Measurements from ENCODE around the gene KAT8.
"Not testable (repeated sequence)": the region's sequence is repeated elsewhere in the genome, so short reads cannot be mapped to it uniquely, and the experiment has no call there.

KAT8 gene

DNA sequence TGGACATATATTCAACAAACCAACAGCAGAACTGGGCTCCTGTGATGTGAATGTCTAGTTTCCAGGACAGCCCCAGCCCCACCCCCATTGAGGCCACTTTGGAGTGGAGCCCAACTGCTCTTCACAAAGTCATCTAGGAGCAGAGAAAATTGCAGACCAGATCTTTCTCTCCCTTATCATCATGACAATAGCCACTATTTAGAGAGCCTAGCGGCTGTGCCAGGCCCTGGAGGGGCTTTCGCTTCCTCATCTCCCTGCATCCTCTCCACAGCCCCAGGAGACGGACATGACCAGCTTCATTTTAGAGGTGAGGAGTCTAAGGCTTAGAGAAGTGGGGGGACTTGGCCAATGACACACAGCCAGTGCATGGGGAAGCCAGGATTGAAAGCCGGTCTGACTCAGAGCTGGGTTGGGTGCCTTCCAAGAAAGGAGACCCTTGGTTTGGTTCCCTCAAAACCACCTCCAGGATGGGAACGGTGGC is 16.7 kb downstream of the KAT8 start:
- Mint-ChIP-seq H3K4me1 (peaks cover 16% of the 10 kb centered on the region), H3K9me3 (no peaks in the 10 kb centered on the region), H3K27me3 (ENCODE audit: low read depth) (no peaks in the 10 kb centered on the region), H3K27ac (peak overlapping the region; percentile 14 to 61 (median 57)), H3K36me3 (ENCODE audit: low read depth) (peaks cover 21% of the 10 kb centered on the region), H3K4me3 (peak overlapping the region; percentile 61 to 83 (median 81))
- TF ChIP-seq, protein P1, sequence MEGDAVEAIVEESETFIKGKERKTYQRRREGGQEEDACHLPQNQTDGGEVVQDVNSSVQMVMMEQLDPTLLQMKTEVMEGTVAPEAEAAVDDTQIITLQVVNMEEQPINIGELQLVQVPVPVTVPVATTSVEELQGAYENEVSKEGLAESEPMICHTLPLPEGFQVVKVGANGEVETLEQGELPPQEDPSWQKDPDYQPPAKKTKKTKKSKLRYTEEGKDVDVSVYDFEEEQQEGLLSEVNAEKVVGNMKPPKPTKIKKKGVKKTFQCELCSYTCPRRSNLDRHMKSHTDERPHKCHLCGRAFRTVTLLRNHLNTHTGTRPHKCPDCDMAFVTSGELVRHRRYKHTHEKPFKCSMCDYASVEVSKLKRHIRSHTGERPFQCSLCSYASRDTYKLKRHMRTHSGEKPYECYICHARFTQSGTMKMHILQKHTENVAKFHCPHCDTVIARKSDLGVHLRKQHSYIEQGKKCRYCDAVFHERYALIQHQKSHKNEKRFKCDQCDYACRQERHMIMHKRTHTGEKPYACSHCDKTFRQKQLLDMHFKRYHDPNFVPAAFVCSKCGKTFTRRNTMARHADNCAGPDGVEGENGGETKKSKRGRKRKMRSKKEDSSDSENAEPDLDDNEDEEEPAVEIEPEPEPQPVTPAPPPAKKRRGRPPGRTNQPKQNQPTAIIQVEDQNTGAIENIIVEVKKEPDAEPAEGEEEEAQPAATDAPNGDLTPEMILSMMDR (IDR thresholded peaks at IDR 0.05; ENCODE audit: unreplicated experiment in 3 of 3) = no peak

DNA sequence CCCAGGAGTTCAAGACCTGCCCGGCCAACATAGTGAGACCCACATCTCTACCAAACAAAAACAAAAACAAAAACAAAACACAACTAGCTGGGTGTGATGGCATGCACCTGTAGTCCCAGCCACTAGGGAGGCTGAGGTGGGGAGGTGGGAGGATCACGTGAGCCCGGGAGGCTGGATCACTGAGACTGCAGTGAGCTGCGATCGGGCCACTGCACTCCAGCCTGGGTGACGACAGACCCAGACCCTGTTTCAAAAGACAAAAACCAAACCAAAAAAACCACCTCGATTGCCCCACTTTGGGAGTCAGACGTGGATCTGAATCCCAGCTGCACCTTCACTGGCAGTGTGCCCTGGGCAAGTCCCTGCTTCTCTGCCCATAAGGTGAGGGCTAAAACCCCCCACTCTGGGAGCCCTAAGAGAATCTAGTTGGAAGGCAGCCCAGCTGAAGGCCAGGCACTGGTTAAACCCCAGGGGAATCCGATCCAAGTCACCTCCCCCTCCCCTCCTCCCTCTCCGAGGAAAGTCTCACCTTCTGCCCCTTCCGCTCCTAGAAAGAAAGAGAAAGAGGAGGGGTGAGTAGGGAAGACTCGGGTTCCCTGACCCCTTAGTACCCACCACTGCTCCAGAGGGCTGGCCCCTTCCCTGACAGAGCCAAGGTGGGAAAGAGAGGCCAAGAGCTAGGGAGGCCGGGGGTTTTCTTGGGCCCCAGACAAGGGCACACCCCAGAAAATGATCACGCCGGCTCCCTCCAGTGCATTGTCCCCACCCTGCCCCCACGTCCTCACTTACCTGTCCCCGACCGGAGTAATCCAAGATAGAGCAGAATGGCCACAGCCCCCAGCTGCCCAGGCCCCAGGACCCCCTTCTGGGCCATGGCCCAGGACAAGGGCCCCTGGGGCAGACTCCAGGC is 17.4 kb downstream of the KAT8 start:
- Mint-ChIP-seq H3K27me3 (ENCODE audit: low read depth) (no peaks in the 10 kb centered on the region), H3K9me3 (no peaks in the 10 kb centered on the region), H3K27ac (peak overlapping the region; percentile 51 to 61 (median 55)), H3K36me3 (ENCODE audit: low read depth) (peaks cover 21% of the 10 kb centered on the region), H3K4me3 (peak overlapping the region; percentile 61 to 83 (median 81)), H3K4me1 (peaks cover 16% of the 10 kb centered on the region)
- TF ChIP-seq, protein P1 (IDR thresholded peaks at IDR 0.05; ENCODE audit: unreplicated experiment in 3 of 3) = no peak

DNA sequence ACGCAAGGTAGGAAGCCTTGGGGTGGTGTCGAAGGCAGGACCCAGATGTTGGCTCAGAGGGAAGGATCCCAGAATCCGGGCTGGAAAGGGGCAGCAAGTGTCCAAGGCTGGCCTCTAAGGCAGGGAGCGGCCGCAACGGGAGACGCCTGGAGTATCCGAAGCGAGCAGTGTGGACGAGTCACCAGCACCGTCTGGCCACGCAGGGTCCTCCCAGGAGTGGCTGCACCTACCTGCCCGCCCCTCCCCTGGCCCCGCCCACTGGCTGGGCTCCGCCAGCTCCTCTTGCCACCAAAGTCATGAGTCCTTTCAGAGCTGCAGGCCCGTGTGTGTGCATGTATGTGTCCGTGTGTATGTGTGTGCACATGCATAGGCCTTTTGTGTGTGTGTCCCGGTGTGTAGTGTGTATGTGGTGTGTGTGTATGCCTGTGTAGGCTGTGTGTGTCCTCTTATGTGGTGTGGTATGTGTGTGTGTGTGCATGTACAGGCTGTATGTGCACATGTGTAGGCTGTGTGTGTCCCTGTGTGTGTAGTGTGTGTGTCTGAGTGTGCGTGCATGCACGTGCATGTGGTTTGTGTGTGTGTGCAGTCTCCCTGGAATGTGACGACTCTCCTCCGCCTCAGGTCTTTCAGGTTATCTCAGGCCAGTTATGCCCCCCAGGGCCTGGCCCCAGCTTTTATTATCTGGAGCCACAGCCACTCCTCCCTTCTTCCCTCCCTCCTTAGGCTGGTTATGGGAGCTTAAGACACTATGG is 18.2 kb downstream of the KAT8 start, which contains the start of gene PRSS8:
Gene PRSS8 (minus strand): TSS at position 193 of the 752 bp plus-strand sequence. CDS start 229 bp downstream, outside the sequence.
- Mint-ChIP-seq H3K27ac (peak within 1 kb of the TSS; percentile 51 to 61 (median 55)), H3K4me1 (peaks cover 16% of the 10 kb centered on the region), H3K36me3 (ENCODE audit: low read depth) (peaks cover 16% of the 10 kb centered on the region), H3K4me3 (peak within 1 kb of the TSS; percentile 61 to 83 (median 81)), H3K27me3 (ENCODE audit: low read depth) (no peaks in the 10 kb centered on the region), H3K9me3 (no peaks in the 10 kb centered on the region)
- TF ChIP-seq, protein P1 (IDR thresholded peaks at IDR 0.05; ENCODE audit: unreplicated experiment in 3 of 3) = no peak

DNA sequence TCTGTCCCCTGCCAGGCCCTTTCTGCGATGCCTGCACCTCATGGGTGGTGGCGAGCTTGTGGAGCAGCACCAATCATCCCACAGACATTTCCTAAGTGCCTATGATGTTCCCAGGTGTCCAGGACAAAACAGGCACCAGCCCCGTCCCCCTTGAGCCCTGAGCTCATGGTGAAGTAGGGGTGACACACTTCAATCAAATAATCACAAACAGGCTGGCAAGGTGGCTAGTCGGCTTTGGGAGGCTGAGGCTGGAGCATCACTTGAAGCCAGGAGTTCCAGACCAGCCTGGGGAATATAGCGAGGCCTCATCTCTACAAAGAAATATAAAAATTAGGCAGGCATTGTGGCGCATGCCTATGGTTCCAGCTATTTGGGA is 18.8 kb downstream of the KAT8 start:
- peak overlapping the region in 2 of 3 experiments; percentile 61 to 72 for H3K4me3 Mint-ChIP-seq
- no peaks in the 10 kb centered on the region for H3K27me3 Mint-ChIP-seq (ENCODE audit: low read depth)
- H3K9me3 Mint-ChIP-seq = no peaks in the 10 kb centered on the region
- H3K36me3 Mint-ChIP-seq (ENCODE audit: low read depth) = peaks cover 12% of the 10 kb centered on the region
- TF ChIP-seq, protein P1 (IDR thresholded peaks at IDR 0.05; ENCODE audit: unreplicated experiment in 3 of 3) = no peak
- H3K27ac Mint-ChIP-seq = peak overlapping the region in 2 of 3 experiments; percentile 39 to 51
- H3K4me1 Mint-ChIP-seq = peaks cover 16% of the 10 kb centered on the region

DNA sequence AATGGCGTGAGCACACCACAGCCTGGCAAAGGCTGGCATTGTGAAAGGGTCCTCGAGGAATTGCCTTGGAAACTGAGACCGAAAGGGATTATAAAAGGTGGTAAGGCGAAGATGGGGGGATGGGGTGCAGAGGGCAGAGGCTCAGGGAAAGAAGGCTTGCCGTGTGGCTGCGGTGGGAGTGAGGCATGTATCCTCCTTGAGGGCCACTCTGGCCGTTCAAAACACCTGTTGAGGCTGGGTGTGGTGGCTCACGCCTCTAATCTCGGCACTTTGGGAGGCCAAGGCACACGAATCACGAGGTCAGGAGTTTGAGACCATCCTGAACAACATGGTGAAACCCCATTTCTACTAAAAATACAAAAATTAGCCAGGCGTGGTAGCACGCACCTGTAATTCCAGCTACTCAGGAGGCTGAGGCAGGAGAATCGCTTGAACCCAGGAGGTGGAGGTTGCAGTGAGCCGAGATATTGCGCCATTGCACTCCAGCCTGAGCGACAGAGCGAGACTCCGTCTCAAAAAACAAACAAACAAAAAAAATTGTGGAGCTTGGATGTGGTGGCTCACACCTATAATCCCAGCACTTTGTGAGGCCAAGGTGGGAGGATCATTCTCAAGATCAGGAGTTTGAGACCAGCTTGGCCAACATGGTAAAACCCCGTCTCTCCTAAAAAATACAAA is 19.5 kb downstream of the KAT8 start:
- peaks cover 11% of the 10 kb centered on the region for H3K36me3 Mint-ChIP-seq (ENCODE audit: low read depth)
- H3K27ac Mint-ChIP-seq; H3K9me3 Mint-ChIP-seq; H3K27me3 Mint-ChIP-seq (ENCODE audit: low read depth): not testable (repeated sequence)
- H3K4me3 Mint-ChIP-seq = peak overlapping the region in 1 of 3 experiments; percentile 6
- H3K4me1 Mint-ChIP-seq = peaks cover 21% of the 10 kb centered on the region

All from nephron (organoid).